Endothelial cell of hepatic sinusoid (primary cell): Measurements from ENCODE around the gene BMP8B.

Experiments
- in situ Hi-C: cut with HindIII; loops from 2 replicates; pipeline ENCODE4 v1.10.0; 2017; ENCODE audit warnings: low sequenced_read_pairs

BMP8B gene

DNA sequence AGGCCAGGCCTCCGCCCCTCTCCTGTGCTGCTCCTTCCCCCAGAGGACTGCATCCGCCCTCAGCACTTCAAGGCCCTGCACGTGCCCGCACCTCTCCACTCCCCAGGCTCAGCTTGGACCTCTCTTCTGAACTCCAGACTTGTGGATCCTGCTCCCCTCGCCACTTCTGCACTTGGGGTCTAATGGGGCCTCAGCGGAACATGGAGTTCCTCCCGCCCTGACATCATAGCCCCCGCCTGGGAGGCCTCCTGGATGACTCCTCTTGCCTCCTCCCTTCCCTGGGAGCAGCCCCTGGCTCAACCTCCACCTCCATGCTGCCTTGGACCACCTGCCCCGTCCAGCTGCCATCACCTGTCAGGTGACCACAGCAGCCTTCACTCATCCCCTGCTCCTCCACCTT lies 27.6 kb downstream of the BMP8B start:
- in situ Hi-C loops = no loop called here

GRCh38 chr1:39760074-39761008 lies 28.3 kb downstream of the BMP8B start:
- in situ Hi-C loops = no loop called here

GRCh38 chr1:39759436-39759726 lies 29.3 kb downstream of the BMP8B start:
- in situ Hi-C loops = no loop called here

- in situ Hi-C loops = no loop called here
Observed at GRCh38 chr1:39758556-39759435, 29.9 kb downstream of the BMP8B start.

GRCh38 chr1:39757501-39757900 lies 31.2 kb downstream of the BMP8B start:
- in situ Hi-C loops = no loop called here

GRCh38 chr1:39755965-39756659 lies 32.6 kb downstream of the BMP8B start:
- in situ Hi-C loops = no loop called here

GRCh38 chr1:39754906-39755504 lies 33.7 kb downstream of the BMP8B start:
- in situ Hi-C loops = no loop called here

DNA sequence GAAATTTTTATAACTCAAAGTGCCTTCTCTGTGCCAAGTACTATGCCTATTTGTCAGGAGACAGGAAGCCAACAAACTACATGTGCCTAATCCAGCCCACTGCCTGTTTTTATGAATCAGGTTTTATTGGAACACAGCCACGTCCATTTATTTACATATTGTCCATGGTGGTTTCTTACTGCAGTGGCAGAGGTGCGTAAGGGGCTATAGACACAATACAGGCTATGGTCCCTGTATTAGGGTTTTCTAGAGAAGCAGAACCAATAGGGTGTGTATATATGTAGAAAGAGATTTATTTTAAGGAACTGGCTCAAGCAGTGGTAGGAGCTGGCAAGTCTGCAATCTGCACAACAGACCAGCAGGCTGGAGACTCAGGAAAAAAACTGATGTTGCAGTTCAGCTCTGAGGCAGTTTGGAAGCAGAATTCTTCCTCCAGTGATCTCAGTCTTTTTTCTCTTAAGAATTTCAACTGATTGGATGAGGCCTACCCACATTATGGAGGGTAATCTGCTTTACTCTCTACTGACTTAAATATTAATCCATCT lies 34.6 kb downstream of the BMP8B start:
- in situ Hi-C loops = no loop called here

- in situ Hi-C loops = no loop called here
Observed at GRCh38 chr1:39753132-39754025, 35.3 kb downstream of the BMP8B start.

- in situ Hi-C loops = no loop called here
Observed at GRCh38 chr1:39752703-39753102, 36.0 kb downstream of the BMP8B start.

DNA sequence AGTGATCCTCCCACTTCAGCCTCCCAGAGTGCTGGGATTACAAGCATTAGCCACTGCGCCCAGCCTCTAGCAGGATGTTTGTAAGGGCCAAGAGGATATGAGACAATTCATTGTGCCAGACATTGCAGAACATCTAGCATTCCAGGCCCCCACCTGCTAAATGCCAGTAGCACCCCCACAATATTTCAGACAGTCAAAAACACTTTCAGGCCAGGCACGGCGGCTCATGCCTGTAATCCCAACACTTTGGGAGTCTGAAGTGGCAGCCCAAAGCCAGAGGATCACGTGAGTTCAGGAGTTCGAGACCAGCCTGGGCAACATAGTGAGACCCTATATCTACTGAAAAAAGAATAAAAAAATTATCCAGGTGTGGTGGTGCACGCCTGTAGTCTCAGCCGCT lies 37.1 kb downstream of the BMP8B start:
- in situ Hi-C loops = no loop called here

- in situ Hi-C loops = no loop called here
Observed at GRCh38 chr1:39745016-39745670, 43.5 kb downstream of the BMP8B start.

- in situ Hi-C loops = loop anchor here (10.0 kb wide), 2 partner anchors 56 to 196 kb away; no protein-coding TSS in a partner anchor
Observed at GRCh38 chr1:39738622-39739366, 49.9 kb downstream of the BMP8B start, which contains the start of gene PPIE. Gene PPIE (plus strand): TSS chr1:39738882. CDS start chr1:39738901, 19 bp downstream.

- in situ Hi-C loops = loop anchor here (10.0 kb wide), 2 partner anchors 57 to 197 kb away; no protein-coding TSS in a partner anchor
Observed at GRCh38 chr1:39737546-39738169, 51.0 kb downstream of the BMP8B start.

DNA sequence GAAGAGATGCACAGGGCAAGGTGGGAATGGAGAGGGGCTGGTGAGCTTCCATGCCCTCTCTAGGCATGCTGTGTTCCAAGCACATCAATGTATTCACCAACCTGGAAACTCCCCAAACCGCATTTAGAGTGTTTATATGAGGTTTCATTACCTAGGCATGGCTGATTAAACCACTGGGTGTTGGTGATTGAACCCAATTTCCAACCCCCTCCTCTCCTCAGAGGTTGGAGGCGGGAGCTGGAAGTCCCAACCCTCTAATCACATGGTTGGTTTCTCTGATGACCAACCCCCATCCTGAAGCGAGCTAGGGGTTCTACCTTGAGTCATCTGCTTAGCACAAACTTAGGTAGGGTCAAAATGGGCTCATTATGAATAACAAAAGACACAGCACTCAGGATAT lies 52.9 kb downstream of the BMP8B start:
- in situ Hi-C loops = loop anchor here (10.0 kb wide), 2 partner anchors 59 to 199 kb away; no protein-coding TSS in a partner anchor

DNA sequence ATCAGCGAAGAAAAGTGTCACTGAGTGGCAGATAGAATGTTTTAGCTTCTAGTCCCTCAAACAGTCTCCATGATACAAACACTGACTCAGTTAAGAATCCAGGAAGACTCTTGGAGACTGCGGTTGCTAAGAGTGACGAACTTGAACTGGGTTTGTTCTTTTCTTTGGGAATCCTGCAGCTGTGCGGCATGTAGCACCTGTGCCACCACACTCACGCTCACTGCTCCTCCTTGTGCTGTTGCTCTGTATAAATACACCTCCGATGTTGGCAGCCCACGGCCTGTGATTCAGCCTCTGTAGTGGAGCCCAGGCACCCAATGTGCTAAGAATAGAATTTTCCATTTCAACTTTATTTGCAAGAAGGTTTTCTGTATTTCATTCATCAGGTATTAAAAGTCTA lies 55.5 kb downstream of the BMP8B start:
- in situ Hi-C loops = loop anchor here (5.0 to 10.0 kb wide), 3 partner anchors 61 to 202 kb away; partner anchors contain the start of gene NT5C1A

- in situ Hi-C loops = loop anchor here (5.0 to 10.0 kb wide), 3 partner anchors 60 to 202 kb away; partner anchors contain the start of gene NT5C1A
Observed at GRCh38 chr1:39732730-39733129, 55.9 kb downstream of the BMP8B start.
